ENCODE results near the gene NIPAL4. TPM values are rescaled to one million over a fixed set of nuclear protein-coding genes. Genes with fewer than 3 reads are reported as not detected.

NIPAL4 gene
- total RNA-seq, 4 donors from 2014 or later = 1.5 TPM; not detected in 3

DNA sequence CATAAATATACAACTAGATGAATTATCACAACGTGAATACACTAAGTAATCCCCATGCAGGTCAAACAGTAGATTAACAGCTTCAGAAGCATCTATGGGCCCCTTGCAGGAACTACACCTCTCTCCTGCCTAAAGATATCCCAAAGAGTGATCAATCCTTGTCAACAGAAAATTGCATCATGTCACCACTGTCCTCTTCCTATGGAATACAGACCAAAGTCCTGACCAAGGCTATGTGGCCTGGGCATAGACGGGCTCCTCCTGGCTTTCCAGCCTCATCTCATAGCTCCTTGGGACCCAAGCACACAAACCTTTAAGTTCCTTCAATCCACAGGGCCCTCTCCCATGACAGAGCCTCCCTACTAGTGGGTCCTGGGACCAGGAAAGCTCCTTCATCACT, 25.3 kb downstream of the NIPAL4 start:
- Histone ChIP-seq H3K27ac (peak overlapping the region in 2 of 4 donors; percentile 8 to 31), H3K36me3 (peaks cover 0 to 20% of the 10 kb centered on the region in 2 donors), H3K4me1 (no peaks in the 10 kb centered on the region), H3K27me3 (no peaks in the 10 kb centered on the region), H3K9me3 (no peaks in the 10 kb centered on the region), H3K4me3 (no peak overlapping the region)
- in situ Hi-C loops (cut with MboI; ENCODE audit: low sequenced_read_pairs in 4 of 4) (no loop called here), intact Hi-C loops (cut with DNase I; ENCODE audit: low total_unique reads) (no loop called here)
- ATAC-seq = no peak
- DNase-seq = no peak
- TF ChIP-seq, protein P1, sequence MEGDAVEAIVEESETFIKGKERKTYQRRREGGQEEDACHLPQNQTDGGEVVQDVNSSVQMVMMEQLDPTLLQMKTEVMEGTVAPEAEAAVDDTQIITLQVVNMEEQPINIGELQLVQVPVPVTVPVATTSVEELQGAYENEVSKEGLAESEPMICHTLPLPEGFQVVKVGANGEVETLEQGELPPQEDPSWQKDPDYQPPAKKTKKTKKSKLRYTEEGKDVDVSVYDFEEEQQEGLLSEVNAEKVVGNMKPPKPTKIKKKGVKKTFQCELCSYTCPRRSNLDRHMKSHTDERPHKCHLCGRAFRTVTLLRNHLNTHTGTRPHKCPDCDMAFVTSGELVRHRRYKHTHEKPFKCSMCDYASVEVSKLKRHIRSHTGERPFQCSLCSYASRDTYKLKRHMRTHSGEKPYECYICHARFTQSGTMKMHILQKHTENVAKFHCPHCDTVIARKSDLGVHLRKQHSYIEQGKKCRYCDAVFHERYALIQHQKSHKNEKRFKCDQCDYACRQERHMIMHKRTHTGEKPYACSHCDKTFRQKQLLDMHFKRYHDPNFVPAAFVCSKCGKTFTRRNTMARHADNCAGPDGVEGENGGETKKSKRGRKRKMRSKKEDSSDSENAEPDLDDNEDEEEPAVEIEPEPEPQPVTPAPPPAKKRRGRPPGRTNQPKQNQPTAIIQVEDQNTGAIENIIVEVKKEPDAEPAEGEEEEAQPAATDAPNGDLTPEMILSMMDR (IDR thresholded peaks at IDR 0.05 in 4 of 5, conservative IDR thresholded peaks at IDR 0.05 in 1 of 5) = no peak
- no peak for TF ChIP-seq POLR2A (IDR thresholded peaks at IDR 0.05)

DNA sequence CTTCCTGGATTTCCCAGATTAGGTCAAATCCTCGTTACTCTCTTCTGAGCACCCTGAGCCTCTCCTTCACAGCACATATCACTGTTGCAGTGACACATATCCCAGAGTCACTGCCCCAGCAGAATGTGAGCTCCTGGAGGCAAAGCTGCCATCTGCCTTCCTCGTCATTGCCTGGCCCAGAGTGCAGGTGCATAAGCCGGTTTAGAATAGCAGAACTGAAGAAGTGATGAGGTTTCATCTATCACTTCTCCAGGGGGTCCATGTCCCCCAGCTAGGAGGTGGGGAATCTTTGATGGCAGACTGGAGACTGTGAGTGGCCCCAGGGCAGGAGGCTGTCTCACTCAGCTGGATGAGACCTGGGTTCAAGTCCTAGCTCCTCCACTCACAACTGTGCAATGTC, 25.8 kb downstream of the NIPAL4 start:
- DNase-seq = no peak
- Histone ChIP-seq H3K36me3 (peaks cover 0 to 20% of the 10 kb centered on the region in 2 donors), H3K4me3 (no peak overlapping the region), H3K27ac (no peak overlapping the region), H3K9me3 (no peaks in the 10 kb centered on the region), H3K27me3 (no peaks in the 10 kb centered on the region), H3K4me1 (no peaks in the 10 kb centered on the region)
- intact Hi-C loops (cut with DNase I; ENCODE audit: low total_unique reads) (no loop called here), in situ Hi-C loops (cut with MboI; ENCODE audit: low sequenced_read_pairs in 4 of 4) (no loop called here)
- TF ChIP-seq, protein P1 (IDR thresholded peaks at IDR 0.05 in 4 of 5, conservative IDR thresholded peaks at IDR 0.05 in 1 of 5) = no peak
- no peak for TF ChIP-seq POLR2A (IDR thresholded peaks at IDR 0.05)
- no peak for ATAC-seq

DNA sequence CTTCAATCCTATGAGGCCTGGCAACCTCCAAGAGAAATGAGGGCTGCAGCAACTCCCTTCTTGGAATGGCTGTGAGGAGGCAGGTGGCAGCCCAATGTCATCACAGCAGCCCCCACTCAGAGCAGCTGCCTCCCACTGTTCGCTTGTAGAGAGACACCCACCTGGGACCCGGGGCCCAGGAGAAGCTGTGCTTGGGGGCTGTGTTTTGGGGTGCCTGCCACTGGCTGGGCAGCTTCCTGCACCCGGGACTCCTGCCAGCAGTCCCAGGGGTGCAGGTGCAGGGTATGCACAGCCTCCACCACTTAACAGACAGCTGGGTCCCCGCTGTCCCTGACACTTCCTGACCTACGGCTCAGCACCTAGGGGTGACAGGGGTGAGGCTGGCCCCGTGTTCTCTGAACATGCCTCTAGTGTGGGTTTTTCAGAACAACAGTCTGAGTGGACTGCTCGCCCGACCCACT, 26.2 kb downstream of the NIPAL4 start:
- H3K36me3 ChIP-seq = peaks cover 0 to 22% of the 10 kb centered on the region in 2 donors
- ATAC-seq = no peak
- H3K4me1 ChIP-seq = no peaks in the 10 kb centered on the region
- no peak for TF ChIP-seq POLR2A (IDR thresholded peaks at IDR 0.05)
- TF ChIP-seq, protein P1 (IDR thresholded peaks at IDR 0.05 in 4 of 5, conservative IDR thresholded peaks at IDR 0.05 in 1 of 5) = no peak
- intact Hi-C loops (cut with DNase I; ENCODE audit: low total_unique reads) (no loop called here), in situ Hi-C loops (cut with MboI; ENCODE audit: low sequenced_read_pairs in 4 of 4) (no loop called here)
- no peak overlapping the region for H3K4me3 ChIP-seq
- no peaks in the 10 kb centered on the region for H3K27me3 ChIP-seq
- DNase-seq = no peak
- H3K27ac ChIP-seq = no peak overlapping the region
- no peaks in the 10 kb centered on the region for H3K9me3 ChIP-seq

DNA sequence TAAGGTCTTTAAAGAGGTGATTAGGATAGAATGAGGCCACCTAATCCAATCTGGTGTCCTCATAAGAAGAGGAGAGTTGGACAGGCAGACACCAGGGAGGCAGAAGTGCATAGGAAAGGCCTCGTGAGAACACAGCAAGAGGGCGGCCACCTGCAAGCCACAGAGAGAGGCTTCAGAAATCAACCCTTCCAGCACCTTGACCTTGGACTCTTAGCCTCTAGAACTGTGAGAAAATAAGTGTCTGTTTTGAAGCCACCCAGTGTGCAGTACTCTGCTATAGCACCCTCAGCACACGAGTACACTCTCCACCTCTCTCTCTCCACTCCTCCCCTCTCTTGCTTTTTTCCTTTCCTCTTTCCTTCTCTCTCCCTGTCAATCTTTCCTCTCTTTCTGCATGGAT, 26.8 kb downstream of the NIPAL4 start:
- in situ Hi-C loops (cut with MboI; ENCODE audit: low sequenced_read_pairs in 4 of 4) = no loop called here

More for the DNA sequence above, 26.8 kb downstream of the NIPAL4 start:
- Histone ChIP-seq H3K9me3 (no peaks in the 10 kb centered on the region), H3K27ac (no peak overlapping the region), H3K4me3 (no peak overlapping the region), H3K4me1 (no peaks in the 10 kb centered on the region), H3K27me3 (no peaks in the 10 kb centered on the region), H3K36me3 (peaks cover 0 to 27% of the 10 kb centered on the region in 2 donors)
- DNase-seq (no peak), ATAC-seq (no peak)
- intact Hi-C loops (cut with DNase I; ENCODE audit: low total_unique reads) = no loop called here
- TF ChIP-seq, protein P1 (IDR thresholded peaks at IDR 0.05 in 4 of 5, conservative IDR thresholded peaks at IDR 0.05 in 1 of 5) = no peak
- no peak for TF ChIP-seq POLR2A (IDR thresholded peaks at IDR 0.05)
